ENCODE results near the gene KAT5. TPM values are rescaled to one million over a fixed set of nuclear protein-coding genes. Genes with fewer than 3 reads are reported as not detected.

The KAT5 gene
- total and polyA plus RNA-seq, 2 of the 13 experiments (the other 11 are each of a cell fraction or from before 2014, with no cell fraction given): 35.2 to 48.3 TPM

- Histone ChIP-seq H3K9me3 (ENCODE audit: low read length) (no peaks in the 10 kb centered on the region), H3K27me3 (ENCODE audit: control insufficient read depth in 1 of 2, insufficient read depth in 2 of 2, low read length in 2 of 2) (no peaks in the 10 kb centered on the region; a peak in 1 of 5 replicates), H3K4me1 (ENCODE audit: insufficient read depth, low read length) (peaks cover 26% of the 10 kb centered on the region), H3K4me3 (replicated peaks in 1 of 3; ENCODE audit: insufficient read depth in 1 of 3, low read depth in 2 of 3, low read length in 3 of 3) (peak overlapping the region; percentile 76 to 89 (median 87)), H3K36me3 (replicated peaks in 1 of 2; ENCODE audit: control insufficient read depth in 1 of 2, insufficient read depth in 2 of 2, low read length in 2 of 2) (peaks cover 21 to 41% of the 10 kb centered on the region in 2 experiments), H4K20me1 (ENCODE audit: insufficient read depth, low read length) (peaks cover 8% of the 10 kb centered on the region), H3K4me2 (ENCODE audit: low read depth, low read length) (peak overlapping the region; percentile 93), H2AFZ (ENCODE audit: low read length) (no peak overlapping the region), H3K79me2 (ENCODE audit: insufficient read depth, low read length) (peaks cover 13% of the 10 kb centered on the region), H3K9ac (ENCODE audit: insufficient read depth, low read depth, low read length) (peak overlapping the region; percentile 79), H3K27ac (ENCODE audit: extremely low read length, insufficient read depth, low read length) (peak overlapping the region; percentile 47)
- ATAC-seq (peak; percentile 25), DNase-seq (ENCODE audit: low spot score) (no peak), FAIRE-seq (no peak)
- BruUV-seq (replicated peaks): no TSS peak
- WGBS (ENCODE audit: low lambda C conversion rate): 17% methylated on average over 3 of the region's 17 CpGs
- ChIA-PET CTCF (ENCODE audit: low intra/inter-chr PET ratio, low total read pairs) (no interaction called here), POLR2A (interaction anchor here (0.9 to 3.6 kb wide), 10 partner anchors 8 to 169 kb away, joined by 3 to 56 read pairs (median 7); partner anchors contain the start of genes CFL1, FIBP, KAT5 and MUS81)
- 0 out of 2 replicates have a peak, but pooled peaks have one; percentile 28 for TF ChIP-seq MEF2D (CRISPR knock-in tag; IDR thresholded peaks at IDR 0.05)
- TF ChIP-seq RCOR2 (CRISPR knock-in tag; IDR thresholded peaks at IDR 0.05): no peak
- no peak for TF ChIP-seq SMARCE1 (IDR thresholded peaks at IDR 0.05; ENCODE audit: borderline replicate concordance)
- 0 out of 2 replicates have a peak, but pooled peaks have one; percentile 29 for TF ChIP-seq RBAK (CRISPR knock-in tag; IDR thresholded peaks at IDR 0.05)
- TF ChIP-seq RARA (CRISPR knock-in tag; IDR thresholded peaks at IDR 0.05): no peak
- TF ChIP-seq ZNF629 (CRISPR knock-in tag; conservative IDR thresholded peaks at IDR 0.05): 0 out of 2 replicates have a peak, but pooled peaks have one; percentile 12
- TF ChIP-seq EED (CRISPR knock-in tag; IDR thresholded peaks at IDR 0.05): 0 out of 2 replicates have a peak, but pooled peaks have one; percentile 6
- no peak for TF ChIP-seq ZNF841 (CRISPR knock-in tag; IDR thresholded peaks at IDR 0.05; ENCODE audit: borderline replicate concordance)
- peak; percentile 86 for TF ChIP-seq ZNF263 (CRISPR knock-in tag; IDR thresholded peaks at IDR 0.05)
- no peak for TF ChIP-seq TEAD3 (CRISPR knock-in tag; optimal IDR thresholded peaks at IDR 0.05; ENCODE audit: borderline replicate concordance)
- no peak for TF ChIP-seq FOXO1 (CRISPR knock-in tag; IDR thresholded peaks at IDR 0.05)
- TF ChIP-seq ERF (CRISPR knock-in tag; IDR thresholded peaks at IDR 0.05): no peak
- TF ChIP-seq MTF2 (CRISPR knock-in tag; IDR thresholded peaks at IDR 0.05; ENCODE audit: borderline replicate concordance): 0 out of 2 replicates have a peak, but pooled peaks have one; percentile 23
- TF ChIP-seq POGK (CRISPR knock-in tag; conservative IDR thresholded peaks at IDR 0.05): 0 out of 2 replicates have a peak, but pooled peaks have one; percentile 8
- no peak for TF ChIP-seq TOPORS (CRISPR knock-in tag; IDR thresholded peaks at IDR 0.05)
- 0 out of 2 replicates have a peak, but pooled peaks have one; percentile 22 for TF ChIP-seq ZNF256 (CRISPR knock-in tag; conservative IDR thresholded peaks at IDR 0.05)
- no peak for TF ChIP-seq ZBTB26 (CRISPR knock-in tag; IDR thresholded peaks at IDR 0.05; ENCODE audit: borderline replicate concordance)
- TF ChIP-seq ZBTB38 (CRISPR knock-in tag; IDR thresholded peaks at IDR 0.05): 0 out of 2 replicates have a peak, but pooled peaks have one; percentile 2
- intact Hi-C loops (cut with micrococcal nuclease; ENCODE audit: unreplicated experiment): no loop called here
- in situ Hi-C loops (cut with HindIII; ENCODE audit: extremely low pct_ligation_motif_present, low pct_unique_long_range_greater_than_20kb): loop anchor here (10.0 kb wide), 2 partner anchors 95 to 265 kb away; no protein-coding TSS in a partner anchor
Observed at GRCh38 chr11:65719871-65720210, 7.8 kb downstream of the KAT5 start.
